Thymus (tissue), 11 donors: Measurements from ENCODE around the gene CX3CL1. TPM values are rescaled to one million over a fixed set of nuclear protein-coding genes. Genes with fewer than 3 reads are reported as not detected.

Experiments
- DNase-seq, 9 donors: peaks; one replicate each; pipeline ENCODE4 v3.0.0-alpha.2; 2013; ENCODE audit warnings: low spot score in 9 of 9, low read depth in 6 of 9, missing footprints in 1 of 9
- H3K27ac ChIP-seq, 2 donors: one replicate each; pipeline ENCODE4 v1.5.1; 2013; ENCODE audit warnings: control low read depth in 1 of 2, low read depth in 1 of 2, low read length in 1 of 2, mild to moderate bottlenecking in 1 of 2, moderate library complexity in 1 of 2
- H3K27me3 ChIP-seq, 2 donors: one replicate each; pipeline ENCODE4 v1.5.1; 2013; ENCODE audit warnings: low read length in 1 of 2; ENCODE audit not compliant: control insufficient read depth in 2 of 2, insufficient read depth in 1 of 2
- H3K36me3 ChIP-seq, 2 donors: one replicate each; pipeline ENCODE4 v1.5.1; 2013; ENCODE audit warnings: low read length in 1 of 2, mild to moderate bottlenecking in 1 of 2, moderate library complexity in 1 of 2; ENCODE audit not compliant: control insufficient read depth in 2 of 2, insufficient read depth in 2 of 2
- H3K4me1 ChIP-seq, 2 donors: one replicate each; pipeline ENCODE4 v1.5.1; 2013; ENCODE audit warnings: low read length in 2 of 2; ENCODE audit not compliant: control insufficient read depth in 2 of 2, insufficient read depth in 2 of 2
- H3K4me3 ChIP-seq, 2 donors: one replicate each; pipeline ENCODE4 v1.5.1; 2013; ENCODE audit warnings: low read length in 2 of 2, control low read depth in 1 of 2, mild to moderate bottlenecking in 1 of 2
- H3K9me3 ChIP-seq, 2 donors: one replicate each; pipeline ENCODE4 v1.5.1; 2013; ENCODE audit warnings: low read length in 1 of 2, mild to moderate bottlenecking in 1 of 2; ENCODE audit not compliant: control insufficient read depth in 2 of 2, insufficient read depth in 1 of 2
- WGBS: extraction: QIAGEN DNeasy Blood & Tissue Kit; methylation state at CpG from one replicate; pipeline ENCODE4 v1.1.7; 2013; 5-methylcytosine and 5-hydroxymethylcytosine counted together
- polyA plus RNA-seq: library from polyadenylated mRNA; stranded (reverse); fragments of 200-250 nt; gene quantifications from one replicate; pipeline ENCODE4 v1.2.3, GENCODE V29; 2013
- total RNA-seq: library from RNA; stranded (reverse); fragments of 120-200 nt; gene quantifications from one replicate; pipeline ENCODE4 v1.2.4, GENCODE V29; 2013
- donor health status: healthy.

Gene CX3CL1
- total and polyA plus RNA-seq, 2 donors: 1.4 to 7.2 TPM

DNA sequence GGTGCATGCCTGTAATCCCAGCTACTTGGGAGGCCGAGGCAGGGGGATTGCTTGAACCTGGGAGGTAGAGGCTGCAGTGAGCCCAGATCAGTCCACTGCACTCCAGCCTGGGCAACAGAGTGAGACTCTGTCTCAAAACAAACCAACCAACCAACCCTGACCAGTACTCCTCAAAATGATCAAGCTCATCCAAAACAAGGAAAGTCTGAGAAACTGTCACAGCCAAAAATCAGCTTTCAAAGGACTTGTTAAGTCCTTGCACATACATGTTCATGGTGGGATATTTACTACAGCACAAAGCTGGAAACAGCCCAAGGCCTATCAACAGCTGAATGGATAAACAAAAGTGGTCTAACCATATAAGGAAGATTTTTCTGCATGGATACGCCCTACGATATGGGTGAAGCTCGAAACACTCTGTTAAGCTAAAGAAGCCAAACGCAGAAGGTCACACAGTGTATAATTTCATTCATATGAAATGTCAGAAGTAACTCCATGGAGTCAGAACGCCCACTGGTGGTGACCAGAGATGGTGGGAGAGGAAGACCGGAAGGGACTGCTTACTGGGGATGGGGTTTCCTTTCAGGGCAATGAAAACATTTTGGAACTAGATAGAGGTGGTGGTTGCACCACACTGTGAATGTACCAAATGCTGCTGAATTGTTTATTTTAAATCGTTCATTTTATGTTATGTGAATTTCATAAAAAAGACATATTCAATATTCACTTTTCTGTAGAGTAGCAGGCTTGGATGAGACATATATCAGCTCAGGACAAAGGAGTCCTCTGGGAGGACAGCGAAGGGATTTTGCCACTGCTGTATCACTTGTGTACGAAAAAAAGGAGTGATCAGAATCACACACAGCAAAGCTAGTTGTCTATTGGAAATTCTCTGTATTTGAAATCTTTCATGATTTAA is 50.0 kb downstream of the CX3CL1 start:
- DNase-seq: peak in 1 of 9 donors; percentile 37
- Histone ChIP-seq H3K36me3 (peaks cover 5 to 8% of the 10 kb centered on the region in 2 donors), H3K27me3 (no peaks in the 10 kb centered on the region), H3K4me3 (no peak overlapping the region), H3K27ac (no peak overlapping the region), H3K9me3 (peaks cover 0 to 1% of the 10 kb centered on the region in 2 donors), H3K4me1 (peaks cover 2 to 19% of the 10 kb centered on the region in 2 donors)
- 80% methylated on average over 10 of the region's 10 CpGs for WGBS

DNA sequence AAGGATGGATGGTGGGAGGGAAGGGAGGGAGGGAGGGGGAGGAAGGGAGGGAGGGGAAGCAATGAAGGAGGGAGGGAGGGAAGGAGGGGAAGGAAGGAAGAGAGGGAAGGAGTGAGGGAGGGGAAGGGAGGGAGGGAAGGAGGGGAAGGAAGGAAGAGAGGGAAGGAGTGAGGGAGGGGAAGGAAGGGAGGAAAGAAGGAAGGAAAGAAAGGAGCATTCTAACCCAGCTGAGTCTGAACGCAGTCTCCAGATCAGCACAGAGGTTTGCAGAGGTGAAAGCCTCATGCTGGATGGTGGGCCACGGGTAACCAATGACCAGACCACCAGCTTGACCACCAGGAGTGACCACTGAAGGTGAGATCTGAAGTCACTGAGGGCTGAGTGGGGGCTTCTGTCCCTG is 50.9 kb downstream of the CX3CL1 start:
- Histone ChIP-seq H3K27me3 (no peaks in the 10 kb centered on the region), H3K9me3 (peaks cover 0 to 1% of the 10 kb centered on the region in 2 donors), H3K27ac (no peak overlapping the region), H3K36me3 (peaks cover 11 to 14% of the 10 kb centered on the region in 2 donors), H3K4me3 (no peak overlapping the region), H3K4me1 (peaks cover 0 to 11% of the 10 kb centered on the region in 2 donors)
- 93% methylated on average over 2 of the region's 2 CpGs for WGBS
- no peak for DNase-seq

DNA sequence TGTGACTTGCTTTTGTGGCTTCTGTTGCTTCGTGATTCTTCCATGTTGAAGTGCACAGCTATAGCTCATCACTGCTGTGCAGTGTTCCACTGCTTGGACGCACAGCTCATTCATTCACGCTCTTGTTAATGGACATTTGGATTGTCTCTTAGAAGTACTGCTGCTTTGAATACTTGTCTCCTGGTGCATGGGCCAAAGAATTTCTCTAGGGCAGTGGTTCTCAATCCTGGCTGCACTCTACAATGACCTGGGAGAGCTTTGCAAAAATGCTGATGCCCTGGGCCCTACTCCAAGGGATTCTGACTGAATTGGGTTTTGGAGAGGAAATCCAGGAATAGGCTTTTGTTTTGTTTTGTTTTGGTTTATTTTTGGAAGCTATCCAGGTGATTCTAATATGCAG is 52.3 kb downstream of the CX3CL1 start:
- Histone ChIP-seq H3K4me3 (no peak overlapping the region), H3K4me1 (no peaks in the 10 kb centered on the region), H3K9me3 (peaks cover 0 to 1% of the 10 kb centered on the region in 2 donors), H3K27ac (no peak overlapping the region), H3K36me3 (peaks cover 23 to 25% of the 10 kb centered on the region in 2 donors), H3K27me3 (no peaks in the 10 kb centered on the region)
- WGBS: 96% methylated on average over 3 of the region's 3 CpGs
- no peak for DNase-seq

DNA sequence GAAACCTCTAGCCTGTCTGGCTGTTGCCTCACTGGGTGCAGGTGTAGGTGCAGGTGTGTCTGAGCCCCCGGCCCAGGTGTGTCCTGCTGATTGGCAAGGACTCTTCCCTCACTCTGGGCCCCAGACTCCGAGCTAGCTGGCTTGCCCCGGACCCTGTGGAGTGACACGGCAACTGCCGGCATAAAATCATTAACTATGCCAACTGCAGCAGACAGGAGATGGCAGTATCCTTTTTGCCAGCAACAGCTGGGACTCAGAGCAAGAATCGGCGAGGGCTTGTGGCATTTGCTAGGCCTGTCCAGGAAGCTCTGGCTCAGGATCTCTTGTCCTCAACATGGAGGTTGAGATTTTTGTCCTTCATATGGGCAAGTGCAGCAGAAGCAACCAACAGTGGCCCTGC is 54.1 kb downstream of the CX3CL1 start:
- Histone ChIP-seq H3K27me3 (no peaks in the 10 kb centered on the region), H3K27ac (no peak overlapping the region), H3K4me1 (no peaks in the 10 kb centered on the region), H3K9me3 (no peaks in the 10 kb centered on the region), H3K36me3 (peaks cover 40 to 43% of the 10 kb centered on the region in 2 donors), H3K4me3 (no peak overlapping the region)
- WGBS: 97% methylated on average over 7 of the region's 7 CpGs
- no peak for DNase-seq

DNA sequence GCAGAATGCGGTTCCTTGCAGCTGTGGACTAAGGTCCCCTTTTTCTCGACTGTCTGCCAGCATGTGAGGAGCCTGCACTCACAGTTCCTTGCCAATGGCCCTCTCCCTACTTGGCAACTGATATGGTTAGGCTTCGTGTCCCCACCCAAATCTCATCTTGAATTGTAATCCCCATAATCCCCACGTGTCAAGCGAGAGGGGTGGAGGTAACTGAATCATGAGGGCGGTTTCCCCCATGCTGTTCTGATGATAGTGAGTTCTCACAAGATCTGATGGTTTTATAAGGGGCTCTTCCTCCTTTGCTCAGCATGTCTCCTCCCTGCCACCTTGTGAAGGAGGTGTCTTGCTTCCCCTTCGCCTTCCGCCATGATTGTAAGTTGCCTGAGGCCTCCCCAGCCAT is 55.0 kb downstream of the CX3CL1 start:
- no peak overlapping the region for H3K4me3 ChIP-seq
- no peak for DNase-seq
- no peaks in the 10 kb centered on the region for H3K27me3 ChIP-seq

DNA sequence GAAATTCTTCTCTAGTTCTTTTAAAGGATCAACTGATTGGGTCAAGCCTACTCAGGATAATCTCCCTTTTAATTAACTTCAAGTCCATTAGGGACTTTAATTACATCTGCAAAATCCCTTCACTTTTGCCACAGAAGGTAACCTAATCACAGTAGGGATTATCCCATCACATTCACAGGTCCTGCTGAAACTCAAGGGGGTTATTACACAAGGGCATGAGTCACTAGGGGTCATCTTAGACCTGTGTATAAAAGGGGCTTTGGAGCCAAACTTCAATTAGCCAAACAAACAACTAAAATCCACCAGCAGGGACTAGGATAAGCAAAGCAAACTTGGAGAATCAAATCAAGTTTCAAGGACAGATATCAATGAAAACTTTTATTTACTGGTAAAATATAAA is 55.5 kb downstream of the CX3CL1 start:
- H3K4me3 ChIP-seq: no peak overlapping the region
- no peak overlapping the region for H3K27ac ChIP-seq
- H3K9me3 ChIP-seq: no peaks in the 10 kb centered on the region
- peaks cover 5% of the 10 kb centered on the region in 2 donors for H3K4me1 ChIP-seq
- peaks cover 53 to 55% of the 10 kb centered on the region in 2 donors for H3K36me3 ChIP-seq
- DNase-seq: no peak
- no peaks in the 10 kb centered on the region for H3K27me3 ChIP-seq

More for the DNA sequence above, 55.0 kb downstream of the CX3CL1 start:
- Histone ChIP-seq H3K36me3 (peaks cover 48 to 51% of the 10 kb centered on the region in 2 donors), H3K9me3 (no peaks in the 10 kb centered on the region), H3K4me1 (peaks cover under 1 to 1% of the 10 kb centered on the region in 2 donors), H3K27ac (no peak overlapping the region)
- 96% methylated on average over 8 of the region's 8 CpGs for WGBS

DNA sequence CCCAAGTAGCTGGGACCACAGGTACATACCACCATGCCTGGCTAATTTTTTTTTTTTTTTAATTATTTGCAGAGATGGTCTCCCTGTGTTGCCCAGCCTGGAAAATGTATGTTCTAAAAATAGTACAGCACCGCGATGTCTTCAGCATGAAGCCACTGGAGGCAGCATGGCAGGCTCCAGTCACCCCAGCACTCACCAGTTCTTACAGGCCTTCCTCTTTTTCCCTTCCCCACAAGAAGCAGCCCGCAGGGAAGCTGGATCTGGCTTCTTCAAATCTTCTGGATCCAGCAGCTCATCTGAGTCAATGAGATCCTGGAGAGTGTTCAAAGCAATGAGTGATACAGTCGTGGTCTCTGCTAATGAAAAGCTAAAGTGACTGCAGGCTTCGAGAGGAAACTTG is 58.7 kb downstream of the CX3CL1 start:
- no peak overlapping the region for H3K4me3 ChIP-seq
- peaks cover 66 to 77% of the 10 kb centered on the region in 2 donors for H3K36me3 ChIP-seq
- DNase-seq: no peak
- 97% methylated on average over 5 of the region's 5 CpGs for WGBS
- peaks cover 14 to 22% of the 10 kb centered on the region in 2 donors for H3K4me1 ChIP-seq
- no peak overlapping the region for H3K27ac ChIP-seq
- no peaks in the 10 kb centered on the region for H3K27me3 ChIP-seq
- no peaks in the 10 kb centered on the region for H3K9me3 ChIP-seq

DNA sequence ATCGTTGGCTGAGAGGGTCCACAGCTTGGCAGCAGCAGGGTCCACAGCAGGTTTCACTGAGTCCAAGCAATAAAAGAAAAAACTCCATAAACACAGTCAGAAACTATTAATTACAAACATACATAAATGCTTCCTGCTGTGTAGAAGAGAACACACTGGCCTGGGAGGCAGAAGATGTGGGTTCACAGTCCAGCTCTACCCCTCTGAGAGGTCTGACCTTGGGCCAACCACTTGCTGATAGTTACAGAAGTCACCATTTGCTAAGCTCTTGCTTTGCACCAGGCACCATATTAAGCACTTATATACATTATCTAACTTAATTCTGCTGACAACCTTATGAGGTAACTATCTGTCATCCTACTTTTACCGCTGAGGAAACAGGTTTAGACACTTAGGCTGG is 60.2 kb downstream of the CX3CL1 start:
- DNase-seq: no peak
- WGBS: 97% methylated on average over 2 of the region's 2 CpGs
- H3K4me1 ChIP-seq: peaks cover 14 to 23% of the 10 kb centered on the region in 2 donors
- peak overlapping the region in 1 of 2 donors; percentile 81 for H3K27ac ChIP-seq
- H3K4me3 ChIP-seq: no peak overlapping the region
- peaks cover 62 to 80% of the 10 kb centered on the region in 2 donors for H3K36me3 ChIP-seq
- no peaks in the 10 kb centered on the region for H3K27me3 ChIP-seq
- no peaks in the 10 kb centered on the region for H3K9me3 ChIP-seq

DNA sequence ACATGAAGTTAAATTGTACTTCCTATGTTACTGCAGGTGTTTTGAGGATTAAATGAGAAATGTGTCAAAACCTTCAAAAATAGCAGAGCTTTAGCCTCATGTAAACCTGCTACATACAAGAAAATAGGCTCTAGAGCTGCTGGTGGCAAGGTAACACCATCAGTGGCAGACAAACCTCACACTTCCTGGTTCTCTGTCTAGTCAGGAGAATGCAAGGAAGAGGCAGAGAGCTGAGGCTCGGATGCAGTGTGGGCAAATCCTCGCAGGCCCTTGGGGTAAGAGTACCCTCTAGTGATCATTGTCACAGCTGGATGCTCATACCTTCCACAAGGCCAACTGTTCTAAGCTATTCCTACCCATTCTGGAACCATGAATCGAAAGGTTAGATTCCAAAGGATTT is 60.7 kb downstream of the CX3CL1 start:
- Histone ChIP-seq H3K9me3 (no peaks in the 10 kb centered on the region), H3K36me3 (peaks cover 59 to 76% of the 10 kb centered on the region in 2 donors), H3K27ac (peak overlapping the region in 1 of 2 donors; percentile 81), H3K27me3 (no peaks in the 10 kb centered on the region), H3K4me1 (peaks cover 14 to 23% of the 10 kb centered on the region in 2 donors), H3K4me3 (no peak overlapping the region)
- WGBS: 96% methylated on average over 3 of the region's 3 CpGs
- DNase-seq: peak in 1 of 9 donors; percentile 36
